OCI-LY3 (cell line): ENCODE data around the gene AGT.

ENCODE experiments used
- H2AFZ ChIP-seq: fragments of 200-600, 300-600 bp; shearing (Covaris generic); 2 replicates; pipeline ENCODE4 v1.6.0; 2014; ENCODE audit warnings: antibody characterized with exemption, low read depth, low read length
- H3K27ac ChIP-seq: fragments of 200-600, 300-600 bp; sonication (generic); 2 replicates; pipeline ENCODE4 v1.5.1; 2014; ENCODE audit warnings: mild to moderate bottlenecking, low read length, moderate library complexity, mixed read lengths
- H3K27me3 ChIP-seq: fragments of 200-600, 300-600 bp; sonication (generic); 2 replicates; pipeline ENCODE4 v1.6.1; 2014; ENCODE audit warnings: low read depth, low read length, mixed read lengths
- H3K36me3 ChIP-seq: fragments of 200-600, 300-600 bp; sonication (generic); replicated peaks from 2 replicates; pipeline ENCODE3; 2014; ENCODE audit warnings: low read depth, low read length, mixed read lengths
- H3K4me1 ChIP-seq: fragments of 300-600, 200-600 bp; sonication (generic); 2 replicates; pipeline ENCODE4 v1.6.1; 2014; ENCODE audit warnings: low read length, mixed read lengths
- H3K4me2 ChIP-seq: fragments of 200-600, 300-600 bp; sonication (generic); 2 replicates; pipeline ENCODE4 v1.6.1; 2014; ENCODE audit warnings: low read length, mixed read lengths
- H3K4me3 ChIP-seq: fragments of 300-600, 200-600 bp; sonication (generic); 2 replicates; pipeline ENCODE4 v1.5.1; 2014; ENCODE audit warnings: antibody characterized with exemption, mild to moderate bottlenecking, low read length, moderate library complexity
- H3K79me2 ChIP-seq: fragments of 300-600, 200-600 bp; shearing (Covaris generic); 2 replicates; pipeline ENCODE4 v1.6.1; 2014; ENCODE audit warnings: mild to moderate bottlenecking, low read length, mixed read lengths
- H3K9ac ChIP-seq: fragments of 300-600, 200-600 bp; shearing (Covaris generic); 2 replicates; pipeline ENCODE4 v1.6.0; 2014; ENCODE audit warnings: mild to moderate bottlenecking, low read length, moderate library complexity
- H3K9me3 ChIP-seq: fragments of 200-600, 300-600 bp; shearing (Covaris generic); 2 replicates; pipeline ENCODE4 v1.6.1; 2014; ENCODE audit warnings: low read length, mixed read lengths; ENCODE audit not compliant: insufficient read depth
- H4K20me1 ChIP-seq: fragments of 200-600, 300-600 bp; sonication (generic); 2 replicates; pipeline ENCODE4 v1.6.1; 2016; ENCODE audit warnings: low read length, mixed read lengths; ENCODE audit not compliant: insufficient read depth
- EZH2phosphoT487 ChIP-seq: fragments of 200-600 bp; shearing (Covaris generic); IDR thresholded peaks from 2 replicates; pipeline ENCODE4 v1.6.1; 2018; ENCODE audit warnings: antibody characterized with exemption, mixed run types, low read depth
- TF ChIP-seq, protein P1 (sequence below): fragments of 200-600, 300-600 bp; sonication (generic); IDR thresholded peaks from 2 replicates; pipeline ENCODE4 v1.5.1; 2014; ENCODE audit warnings: antibody characterized with exemption, low read length, low read depth

The AGT gene

DNA sequence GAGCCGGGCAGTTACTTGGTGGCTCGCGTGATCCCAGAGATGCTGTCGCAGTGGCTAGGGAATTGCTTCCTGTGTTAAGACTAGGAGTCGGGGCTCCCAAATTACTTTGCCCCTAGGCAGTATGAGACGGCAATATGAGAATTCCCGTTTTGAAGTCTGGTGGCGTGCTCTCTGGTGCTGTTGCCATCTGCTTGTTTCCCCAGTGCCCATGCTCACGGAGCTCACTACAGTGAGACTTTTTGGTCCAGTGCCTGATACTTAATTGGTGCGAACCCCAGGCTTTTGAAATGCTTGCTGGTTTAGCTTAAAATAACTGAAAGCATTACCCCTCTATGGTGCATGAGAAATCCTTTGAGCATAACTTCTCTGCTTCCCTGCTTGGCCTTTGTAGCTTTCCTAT is 22.3 kb downstream of the AGT start:
- Histone ChIP-seq H3K9me3 (no peaks in the 10 kb centered on the region), H3K79me2 (no peaks in the 10 kb centered on the region), H3K27me3 (no peaks in the 10 kb centered on the region), H3K4me1 (no peaks in the 10 kb centered on the region), H3K4me3 (no peak overlapping the region), H3K4me2 (no peak overlapping the region), H3K36me3 (peaks cover 58% of the 10 kb centered on the region), H4K20me1 (no peaks in the 10 kb centered on the region), H2AFZ (no peak overlapping the region), H3K9ac (no peak overlapping the region), H3K27ac (no peak overlapping the region)
- TF ChIP-seq, protein P1, sequence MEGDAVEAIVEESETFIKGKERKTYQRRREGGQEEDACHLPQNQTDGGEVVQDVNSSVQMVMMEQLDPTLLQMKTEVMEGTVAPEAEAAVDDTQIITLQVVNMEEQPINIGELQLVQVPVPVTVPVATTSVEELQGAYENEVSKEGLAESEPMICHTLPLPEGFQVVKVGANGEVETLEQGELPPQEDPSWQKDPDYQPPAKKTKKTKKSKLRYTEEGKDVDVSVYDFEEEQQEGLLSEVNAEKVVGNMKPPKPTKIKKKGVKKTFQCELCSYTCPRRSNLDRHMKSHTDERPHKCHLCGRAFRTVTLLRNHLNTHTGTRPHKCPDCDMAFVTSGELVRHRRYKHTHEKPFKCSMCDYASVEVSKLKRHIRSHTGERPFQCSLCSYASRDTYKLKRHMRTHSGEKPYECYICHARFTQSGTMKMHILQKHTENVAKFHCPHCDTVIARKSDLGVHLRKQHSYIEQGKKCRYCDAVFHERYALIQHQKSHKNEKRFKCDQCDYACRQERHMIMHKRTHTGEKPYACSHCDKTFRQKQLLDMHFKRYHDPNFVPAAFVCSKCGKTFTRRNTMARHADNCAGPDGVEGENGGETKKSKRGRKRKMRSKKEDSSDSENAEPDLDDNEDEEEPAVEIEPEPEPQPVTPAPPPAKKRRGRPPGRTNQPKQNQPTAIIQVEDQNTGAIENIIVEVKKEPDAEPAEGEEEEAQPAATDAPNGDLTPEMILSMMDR = no peak
- no peak for TF ChIP-seq EZH2phosphoT487

DNA sequence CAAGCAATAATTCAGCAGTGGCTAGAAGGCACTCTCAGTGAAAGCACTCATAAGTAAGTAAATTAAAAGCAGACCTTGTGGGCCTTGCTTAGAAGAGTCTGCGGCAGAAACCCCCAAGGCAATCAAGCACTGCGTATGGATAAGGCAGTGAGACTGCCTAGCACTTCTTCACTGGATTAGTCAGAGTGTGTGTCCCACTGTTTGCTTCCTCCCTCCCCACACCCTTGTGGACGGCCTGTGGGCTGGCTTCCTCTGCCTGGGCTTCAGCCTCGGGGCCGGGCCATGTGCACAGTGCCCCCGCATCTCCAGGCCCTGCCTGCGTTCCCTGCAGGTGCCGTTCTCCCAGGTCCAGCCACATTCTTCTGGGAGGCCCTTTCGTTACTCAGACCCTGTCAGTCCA is 23.8 kb downstream of the AGT start:
- Histone ChIP-seq H3K27me3 (no peaks in the 10 kb centered on the region), H3K27ac (no peak overlapping the region), H3K4me3 (no peak overlapping the region), H3K4me2 (no peak overlapping the region), H2AFZ (no peak overlapping the region), H3K79me2 (no peaks in the 10 kb centered on the region), H4K20me1 (no peaks in the 10 kb centered on the region), H3K9me3 (no peaks in the 10 kb centered on the region), H3K4me1 (no peaks in the 10 kb centered on the region), H3K36me3 (peaks cover 60% of the 10 kb centered on the region), H3K9ac (no peak overlapping the region)
- TF ChIP-seq EZH2phosphoT487 = no peak
- TF ChIP-seq, protein P1 = no peak

DNA sequence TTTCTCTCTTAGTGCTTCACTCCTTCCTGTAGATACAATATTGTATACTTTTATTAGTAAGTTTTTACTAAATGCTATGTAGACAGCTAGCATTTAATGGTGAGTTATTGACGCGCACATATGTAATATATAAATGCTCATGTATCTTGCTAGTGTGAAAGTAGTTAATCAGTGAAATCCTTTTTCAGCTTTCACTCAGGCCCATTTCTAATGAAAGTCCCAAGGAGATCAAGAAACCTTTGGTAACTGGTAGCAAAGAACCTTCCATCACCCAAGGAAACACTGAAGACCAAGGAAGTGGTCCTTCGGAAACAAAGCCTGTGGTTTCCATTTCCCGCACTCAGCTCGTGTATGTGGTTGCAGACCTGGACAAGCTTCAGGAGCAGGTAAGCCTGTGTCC is 27.2 kb downstream of the AGT start:
- no peak overlapping the region for H2AFZ ChIP-seq
- H3K4me3 ChIP-seq = no peak overlapping the region
- no peak for TF ChIP-seq EZH2phosphoT487
- TF ChIP-seq, protein P1 = no peak
- H3K4me2 ChIP-seq = no peak overlapping the region
- H3K79me2 ChIP-seq = no peaks in the 10 kb centered on the region
- H3K9me3 ChIP-seq = no peaks in the 10 kb centered on the region
- no peak overlapping the region for H3K9ac ChIP-seq
- no peaks in the 10 kb centered on the region for H3K4me1 ChIP-seq
- H3K27me3 ChIP-seq = no peaks in the 10 kb centered on the region
- no peak overlapping the region for H3K27ac ChIP-seq
- H4K20me1 ChIP-seq = no peaks in the 10 kb centered on the region
- peaks cover 55% of the 10 kb centered on the region for H3K36me3 ChIP-seq

DNA sequence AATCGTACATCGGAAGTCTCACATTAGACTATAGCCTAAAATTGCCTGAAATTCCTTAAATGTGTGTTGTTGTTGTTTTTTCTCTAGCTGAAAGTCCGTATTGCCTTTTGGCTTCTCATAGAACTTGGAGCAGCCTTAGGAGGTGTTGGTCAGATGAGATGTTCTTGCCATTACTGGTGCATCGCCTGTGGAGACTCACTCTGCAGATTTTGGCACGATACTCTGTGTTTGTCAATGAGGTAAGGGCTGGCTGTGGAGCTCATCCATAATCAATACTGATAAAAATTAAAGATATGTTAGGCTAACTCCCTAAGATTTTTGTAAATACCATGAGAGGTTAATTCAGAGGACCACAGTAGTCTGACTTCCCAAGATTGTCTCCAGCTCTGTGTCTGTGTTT is 28.9 kb downstream of the AGT start:
- H3K4me2 ChIP-seq = no peak overlapping the region
- peaks cover 54% of the 10 kb centered on the region for H3K36me3 ChIP-seq
- no peak overlapping the region for H3K4me3 ChIP-seq
- H3K4me1 ChIP-seq = no peaks in the 10 kb centered on the region
- no peaks in the 10 kb centered on the region for H3K9me3 ChIP-seq
- H3K27me3 ChIP-seq = no peaks in the 10 kb centered on the region
- no peaks in the 10 kb centered on the region for H4K20me1 ChIP-seq
- no peaks in the 10 kb centered on the region for H3K79me2 ChIP-seq
- TF ChIP-seq, protein P1 = no peak
- TF ChIP-seq EZH2phosphoT487 = no peak
- H3K9ac ChIP-seq = no peak overlapping the region
- no peak overlapping the region for H3K27ac ChIP-seq
- no peak overlapping the region for H2AFZ ChIP-seq
